PC-3 (cell line): Measurements from ENCODE around the gene SEC14L1.

Source experiments
- CTCF ChIP-seq: fragments of 300-600 bp; sonication (generic); conservative IDR thresholded peaks from 2 replicates; pipeline ENCODE4 v1.5.1; 2017; ENCODE audit warnings: antibody characterized with exemption, low read depth, mild to moderate bottlenecking, low read length
- EZH2 ChIP-seq: fragments of 300-600 bp; sonication (generic); IDR thresholded peaks from one replicate; pipeline ENCODE4 v1.6.1; 2017; ENCODE audit warnings: antibody characterized with exemption, mild to moderate bottlenecking, low read length; ENCODE audit not compliant: unreplicated experiment
- EZH2phosphoT487 ChIP-seq: fragments of 300-600 bp; sonication (generic); IDR thresholded peaks from 2 replicates; pipeline ENCODE4 v1.6.1; 2018; ENCODE audit warnings: mild to moderate bottlenecking, antibody characterized with exemption, low read length, borderline replicate concordance

- TF ChIP-seq CTCF (no peak), EZH2 (no peak), EZH2phosphoT487 (no peak)
Observed at GRCh38 chr17:77247609-77248008, 106.8 kb downstream of the SEC14L1 start.
